ENCODE results near the gene MYO5B. TPM values are rescaled to one million over a fixed set of nuclear protein-coding genes. Genes with fewer than 3 reads are reported as not detected.
"Not testable (repeated sequence)": the region's sequence is repeated elsewhere in the genome, so short reads cannot be mapped to it uniquely, and the experiment has no call there.

MYO5B gene
- total RNA-seq, 1 experiment from 2014 or later, result 6.3 TPM

GRCh38 chr18:50104421-50104820 is 90.5 kb downstream of the MYO5B start:
- DNase-seq (ENCODE audit: low read depth), result peak; percentile 66

GRCh38 chr18:50099725-50100407 is 95.1 kb downstream of the MYO5B start:
- peak; percentile 95 for DNase-seq (ENCODE audit: low read depth)

- DNase-seq (ENCODE audit: low read depth), result peak; percentile 51
Measured at GRCh38 chr18:50097702-50098101, 97.2 kb downstream of the MYO5B start.

- no peak for DNase-seq (ENCODE audit: low read depth)
Measured at GRCh38 chr18:50096766-50097435, 98.0 kb downstream of the MYO5B start.

- DNase-seq (ENCODE audit: low read depth), result not testable (repeated sequence)
Measured at GRCh38 chr18:50094786-50095185, 100.2 kb downstream of the MYO5B start.

- DNase-seq (ENCODE audit: low read depth), result no peak
Measured at GRCh38 chr18:50094221-50094773, 100.7 kb downstream of the MYO5B start.

- DNase-seq (ENCODE audit: low read depth), result no peak
Measured at GRCh38 chr18:50093366-50094064, 101.4 kb downstream of the MYO5B start.

- DNase-seq (ENCODE audit: low read depth), result no peak
Measured at GRCh38 chr18:50092245-50092805, 102.6 kb downstream of the MYO5B start.

GRCh38 chr18:50091509-50092244 is 103.3 kb downstream of the MYO5B start:
- peak; percentile 20 for DNase-seq (ENCODE audit: low read depth)

GRCh38 chr18:50090370-50091312 is 104.3 kb downstream of the MYO5B start:
- no peak for DNase-seq (ENCODE audit: low read depth)

- DNase-seq (ENCODE audit: low read depth), result no peak
Measured at GRCh38 chr18:50089702-50090101, 105.2 kb downstream of the MYO5B start.

- no peak for DNase-seq (ENCODE audit: low read depth)
Measured at GRCh38 chr18:50083708-50084107, 111.2 kb downstream of the MYO5B start.

GRCh38 chr18:50080932-50081560 is 113.9 kb downstream of the MYO5B start:
- no peak for DNase-seq (ENCODE audit: low read depth)

GRCh38 chr18:50080316-50080715 is 114.6 kb downstream of the MYO5B start:
- no peak for DNase-seq (ENCODE audit: low read depth)

GRCh38 chr18:50079571-50080295 is 115.2 kb downstream of the MYO5B start:
- DNase-seq (ENCODE audit: low read depth), result no peak

GRCh38 chr18:50076277-50076676 is 118.7 kb downstream of the MYO5B start:
- no peak for DNase-seq (ENCODE audit: low read depth)

- DNase-seq (ENCODE audit: low read depth), result no peak
Measured at GRCh38 chr18:50075772-50076171, 119.2 kb downstream of the MYO5B start.

- DNase-seq (ENCODE audit: low read depth), result no peak
Measured at GRCh38 chr18:50074404-50074803, 120.5 kb downstream of the MYO5B start.

GRCh38 chr18:50073319-50073718 is 121.6 kb downstream of the MYO5B start:
- no peak for DNase-seq (ENCODE audit: low read depth)

Measured in LHCN-M2 (cell line).